HepG2 (cell line): ENCODE data around the gene RFX7. TPM values are rescaled to one million over a fixed set of nuclear protein-coding genes. Genes with fewer than 3 reads are reported as not detected.

ENCODE experiments used
- ATAC-seq: fragments of 200-7000 bp; cut with Tn5 transposase; 3 replicates; pipeline ENCODE4 v1.9.1; 2020; ENCODE audit warnings: mild to moderate bottlenecking, moderate library complexity
- BruUV-seq: library from RNA; stranded (reverse); fragments of 400-500 nt; replicated peaks from 2 replicates; lab custom pipeline; 2021; lab: Mats Ljungman, UMichigan
- CTCF ChIA-PET: fragments of 300-600 bp; formaldehyde crosslinking; extraction: SDS; loops from one replicate; lab custom pipeline; 2021; ENCODE audit warnings: low total read pairs, inconsistent platforms, low intra/inter-chr PET ratio; lab: Yijun Ruan, JAX
- POLR2A ChIA-PET: fragments of 350-600 bp; sonication (Branson Sonifier 250); formaldehyde crosslinking; loops from one replicate; lab custom pipeline; 2020; ENCODE audit warnings: antibody characterized with exemption, inconsistent platforms; lab: Yijun Ruan, JAX
- DNase-seq: peaks from one replicate; pipeline ENCODE4 v3.0.0-alpha.2; 2015; ENCODE audit warnings: low spot score
- FAIRE-seq: peaks from 3 replicates; lab custom pipeline; 2011; peaks lifted over from hg19 to GRCh38; lab: Jason Lieb, UNC
- H2AFZ ChIP-seq: one replicate; pipeline ENCODE4 v1.6.1; 2011; ENCODE audit warnings: low read length, inconsistent platforms
- H3K27ac ChIP-seq: fragments of 300-600 bp; 3 replicates; pipeline ENCODE4 v1.8.0; 2011; ENCODE audit warnings: mixed run types, mild to moderate bottlenecking, mixed read lengths, low read length, inconsistent platforms; ENCODE audit not compliant: insufficient read depth; ENCODE audit errors: extremely low read length
- H3K27me3 ChIP-seq, 2 experiments: fragments of 200-600 bp in 1 of 2; 2 replicates in 1 of 2; 3 replicates in 1 of 2; pipeline versions ENCODE4 v1.6.0 to v1.8.0; 2011; ENCODE audit warnings: low read length in 2 of 2, mild to moderate bottlenecking in 2 of 2, moderate library complexity in 2 of 2, inconsistent platforms in 1 of 2; ENCODE audit not compliant: insufficient read depth in 2 of 2, control insufficient read depth in 1 of 2
- H3K36me3 ChIP-seq, 2 experiments: fragments of 200-600 bp in 1 of 2; replicated peaks in 1 of 2; 2 replicates in 1 of 2; 3 replicates in 1 of 2; pipeline versions ENCODE4 v1.5.1 to v1.8.0; 2011; ENCODE audit warnings: low read length in 2 of 2, inconsistent platforms in 1 of 2; ENCODE audit not compliant: insufficient read depth in 2 of 2, control insufficient read depth in 1 of 2
- H3K4me1 ChIP-seq: 2 replicates; pipeline ENCODE4 v1.5.1; 2012; ENCODE audit warnings: low read length, inconsistent platforms; ENCODE audit not compliant: insufficient read depth
- H3K4me2 ChIP-seq: 2 replicates; pipeline ENCODE4 v1.6.0; 2011; ENCODE audit warnings: low read depth, low read length, inconsistent platforms
- H3K4me3 ChIP-seq, 3 experiments: fragments of 200-600 bp in 1 of 3; sonication (generic), shearing (Covaris generic) in 1 of 3; replicated peaks in 1 of 3; 2 replicates each; pipeline ENCODE4 v1.5.1; 2011 to 2016; ENCODE audit warnings: low read length in 3 of 3, inconsistent platforms in 2 of 3, low read depth in 2 of 3, mild to moderate bottlenecking in 2 of 3, control low read depth in 1 of 3, mixed read lengths in 1 of 3; ENCODE audit not compliant: insufficient read depth in 1 of 3
- H3K79me2 ChIP-seq: one replicate; pipeline ENCODE4 v1.6.1; 2011; ENCODE audit warnings: low read length, inconsistent platforms; ENCODE audit not compliant: insufficient read depth
- H3K9ac ChIP-seq: 2 replicates; pipeline ENCODE4 v1.6.0; 2011; ENCODE audit warnings: mild to moderate bottlenecking, low read depth, low read length, inconsistent platforms; ENCODE audit not compliant: insufficient read depth
- H3K9me3 ChIP-seq: 2 replicates; pipeline ENCODE4 v1.5.1; 2012; ENCODE audit warnings: mild to moderate bottlenecking, low read length
- H4K20me1 ChIP-seq: 2 replicates; pipeline ENCODE4 v1.6.0; 2011; ENCODE audit warnings: inconsistent platforms, mild to moderate bottlenecking, low read length, moderate library complexity; ENCODE audit not compliant: insufficient read depth
- ATF2 ChIP-seq: sonication (generic); formaldehyde crosslinking; IDR thresholded peaks from 2 replicates; pipeline ENCODE4 v1.4.0; 2020; ENCODE audit warnings: missing genetic modification reagents
- CENPX ChIP-seq: sonication (generic); formaldehyde crosslinking; IDR thresholded peaks from 2 replicates; pipeline ENCODE4 v1.9.0; 2021; ENCODE audit warnings: mild to moderate bottlenecking, missing genetic modification reagents, moderate library complexity
- GABPA ChIP-seq, 2 experiments: IDR thresholded peaks; 2 replicates each; pipeline ENCODE4 v1.6.1; 2011 to 2016; ENCODE audit warnings: low read depth in 2 of 2, low read length in 1 of 2, missing biosample characterization in 1 of 2, missing genetic modification characterization in 1 of 2
- GABPB1 ChIP-seq: IDR thresholded peaks from 2 replicates; pipeline ENCODE4 v1.6.1; 2016; ENCODE audit warnings: mild to moderate bottlenecking, missing genetic modification reagents, moderate library complexity, missing compliant biosample characterization
- HNRNPLL ChIP-seq: fragments of 200-400 bp; formaldehyde crosslinking; IDR thresholded peaks from 2 replicates; pipeline ENCODE4 v1.6.1; 2017; ENCODE audit warnings: mild to moderate bottlenecking, low read depth, low read length; ENCODE audit not compliant: poor library complexity, severe bottlenecking
- ISL2 ChIP-seq: sonication (generic); formaldehyde crosslinking; IDR thresholded peaks from 2 replicates; pipeline ENCODE4 v1.5.0; 2020; ENCODE audit warnings: missing genetic modification reagents
- MEIS1 ChIP-seq: sonication (generic); formaldehyde crosslinking; IDR thresholded peaks from 2 replicates; pipeline ENCODE4 v1.9.0; 2021; ENCODE audit warnings: mild to moderate bottlenecking, missing genetic modification reagents, moderate library complexity, borderline replicate concordance
- MLXIP ChIP-seq: sonication (generic); formaldehyde crosslinking; IDR thresholded peaks from 2 replicates; pipeline ENCODE4 v1.9.0; 2021; ENCODE audit warnings: missing genetic modification reagents, borderline replicate concordance
- NFIB ChIP-seq: sonication (generic); formaldehyde crosslinking; IDR thresholded peaks from 2 replicates; pipeline ENCODE4 v1.9.0; 2021; ENCODE audit warnings: missing genetic modification reagents, mild to moderate bottlenecking, borderline replicate concordance
- SP5 ChIP-seq: IDR thresholded peaks from 2 replicates; pipeline ENCODE4 v1.6.1; 2016; ENCODE audit warnings: low read depth, borderline replicate concordance
- ZFX ChIP-seq: sonication (generic); formaldehyde crosslinking; IDR thresholded peaks from 2 replicates; pipeline ENCODE4 v1.4.0; 2020; ENCODE audit warnings: mild to moderate bottlenecking, low read depth, missing genetic modification reagents, moderate library complexity
- ZNF496 ChIP-seq: sonication (generic); formaldehyde crosslinking; IDR thresholded peaks from 2 replicates; pipeline ENCODE4 v1.8.1; 2023; ENCODE audit warnings: mild to moderate bottlenecking, moderate library complexity, missing genetic modification reagents; ENCODE audit not compliant: insufficient replicate concordance
- ZNF549 ChIP-seq: sonication (generic); formaldehyde crosslinking; IDR thresholded peaks from 2 replicates; pipeline ENCODE4 v1.5.0; 2020; ENCODE audit warnings: missing genetic modification reagents
- ZNF775 ChIP-seq: sonication (generic); formaldehyde crosslinking; IDR thresholded peaks from 2 replicates; pipeline ENCODE4 v1.4.0; 2020; ENCODE audit warnings: missing genetic modification reagents, mild to moderate bottlenecking, moderate library complexity, borderline replicate concordance
- ZNF883 ChIP-seq: sonication (generic); formaldehyde crosslinking; IDR thresholded peaks from 2 replicates; pipeline ENCODE4 v1.5.1; 2020; ENCODE audit warnings: mild to moderate bottlenecking, missing genetic modification reagents; ENCODE audit errors: not compliant biosample characterization
- ZSCAN9 ChIP-seq: IDR thresholded peaks from 2 replicates; pipeline ENCODE4 v1.6.1; 2016; ENCODE audit warnings: borderline replicate concordance
- WGBS: methylation state at CpG from one replicate; pipeline ENCODE4 v1.1.6; 2017; ENCODE audit warnings: low lambda C conversion rate; 5-methylcytosine and 5-hydroxymethylcytosine counted together
- in situ Hi-C: cut with HindIII; loops from 2 replicates; pipeline ENCODE4 v1.10.0; 2017; ENCODE audit warnings: low pct_unique_long_range_greater_than_20kb; ENCODE audit not compliant: extremely low pct_ligation_motif_present
- intact Hi-C: fragments of 100-400 bp; cut with micrococcal nuclease; formaldehyde crosslinking; loops from one replicate; pipeline ENCODE4 v1.10.0; 2022; ENCODE audit not compliant: unreplicated experiment
- polyA plus RNA-seq, 8 experiments: library from polyadenylated mRNA; depleted of rRNA in 3 of 8; stranded (reverse) in 7 of 8; unstranded in 1 of 8; fragments of >200 nt; fragmentation: Illumina TruSeq in 4 of 8; extraction: Trizol in 4 of 8; gene quantifications; 2 replicates each; pipeline versions ENCODE4 v1.2.1 to v1.2.3, GENCODE V29; 2011 to 2016; ENCODE audit warnings: low read depth in 4 of 8, missing spikeins in 1 of 8, mixed read lengths in 1 of 8; ENCODE audit not compliant: insufficient read depth in 1 of 8
- total RNA-seq, 5 experiments: library from RNA; depleted of rRNA; stranded (reverse); fragments of >200 nt; fragmentation: Illumina TruSeq; extraction: Trizol; gene quantifications; 2 replicates each; pipeline ENCODE4 v1.2.3, GENCODE V29; 2016; ENCODE audit warnings: low read depth in 1 of 5

The RFX7 gene
- total and polyA plus RNA-seq, 2 of the 13 experiments (the other 11 are each of a cell fraction or from before 2014, with no cell fraction given), result 8.5 to 10.4 TPM

GRCh38 chr15:56248311-56248992, 4.8 kb upstream of the RFX7 start (continued):
- TF ChIP-seq GABPA (IDR thresholded peaks at IDR 0.05; ENCODE audit: low read depth, low read length) (no peak), GABPA (CRISPR knock-in tag; IDR thresholded peaks at IDR 0.05; ENCODE audit: low read depth) (no peak), SP5 (no peak), CENPX (no peak), ATF2 (CRISPR knock-in tag) (no peak)

- Histone ChIP-seq H2AFZ (no peak overlapping the region), H3K4me2 (no peak overlapping the region), H3K4me3 (no peak overlapping the region), H3K27ac (no peak overlapping the region), H4K20me1 (no peaks in the 10 kb centered on the region; the same call in 1 of the 2 replicates), H3K27me3 (no peaks in the 10 kb centered on the region; a peak in 2 of 5 replicates), H3K9me3 (no peaks in the 10 kb centered on the region), H3K4me1 (peaks cover 12% of the 10 kb centered on the region), H3K79me2 (peaks cover 13% of the 10 kb centered on the region), H3K36me3 (no peaks in the 10 kb centered on the region), H3K9ac (no peak overlapping the region)
- BruUV-seq, result no TSS peak
- CTCF ChIA-PET, result no interaction called here
- 54% methylated on average over 2 of the region's 2 CpGs for WGBS
- POLR2A ChIA-PET, result no interaction called here
- DNase-seq, result no peak
- intact Hi-C loops (no loop called here), in situ Hi-C loops (loop anchor here (5.0 kb wide), 1 partner anchor 185 kb away; no protein-coding TSS in a partner anchor)
- ATAC-seq, result no peak
- no peak for TF ChIP-seq GABPB1 (CRISPR knock-in tag)
- no peak for TF ChIP-seq HNRNPLL
- TF ChIP-seq ISL2 (CRISPR knock-in tag), result no peak
- no peak for TF ChIP-seq ZFX (CRISPR knock-in tag)
- no peak for TF ChIP-seq ZSCAN9 (CRISPR knock-in tag)
- no peak for TF ChIP-seq ZNF883 (CRISPR knock-in tag)
- no peak for TF ChIP-seq ZNF775 (CRISPR knock-in tag)
- no peak for TF ChIP-seq ZNF496
- TF ChIP-seq MLXIP (CRISPR knock-in tag), result no peak
- TF ChIP-seq ZNF549 (CRISPR knock-in tag), result no peak
- TF ChIP-seq NFIB, result no peak
- TF ChIP-seq MEIS1 (CRISPR knock-in tag), result no peak
- no peak for FAIRE-seq
Observed at GRCh38 chr15:56247266-56247665, 3.6 kb upstream of the RFX7 start.
